HG03159 (cell line): ENCODE measurements around the gene FOXJ1.

Experiments
- ATAC-seq: cut with Tn5 transposase; IDR thresholded peaks from one replicate; pipeline ENCODE4 v1.9.1; 2021; ENCODE audit warnings: mild to moderate bottlenecking, moderate library complexity; ENCODE audit not compliant: unreplicated experiment

Gene FOXJ1

GRCh38 chr17:76142585-76143041, 1.6 kb upstream of the FOXJ1 start:
- ATAC-seq, result no peak

DNA sequence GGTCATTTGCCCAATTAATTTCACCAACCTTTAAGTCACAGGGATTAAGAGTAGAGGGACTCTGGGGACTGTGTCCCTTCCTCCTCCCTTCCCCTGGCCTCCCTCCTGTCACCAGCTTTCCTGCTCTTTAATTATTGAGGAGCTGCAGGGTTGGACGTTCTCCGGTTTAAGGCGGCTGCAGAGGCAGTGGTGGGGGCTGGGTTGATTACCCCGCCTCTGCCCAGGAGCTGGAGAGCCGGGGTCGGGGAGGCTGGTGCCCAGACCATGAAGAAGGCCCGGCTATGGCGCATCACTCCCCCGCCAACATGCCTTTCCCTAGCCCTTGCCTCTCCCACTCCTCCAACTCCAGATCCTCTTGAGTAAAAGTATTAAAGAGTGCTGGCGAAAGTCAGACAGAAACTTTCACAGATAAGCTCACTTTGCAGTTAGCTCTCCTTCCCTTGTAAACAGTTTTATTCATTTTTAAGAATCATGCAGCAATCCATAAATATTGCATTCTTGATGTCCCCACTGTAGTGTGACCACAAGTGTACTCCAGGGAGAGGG, 1.1 kb upstream of the FOXJ1 start:
- ATAC-seq, result no peak

GRCh38 chr17:76140661-76141211, 309 bp downstream of the FOXJ1 start:
- no peak for ATAC-seq

DNA sequence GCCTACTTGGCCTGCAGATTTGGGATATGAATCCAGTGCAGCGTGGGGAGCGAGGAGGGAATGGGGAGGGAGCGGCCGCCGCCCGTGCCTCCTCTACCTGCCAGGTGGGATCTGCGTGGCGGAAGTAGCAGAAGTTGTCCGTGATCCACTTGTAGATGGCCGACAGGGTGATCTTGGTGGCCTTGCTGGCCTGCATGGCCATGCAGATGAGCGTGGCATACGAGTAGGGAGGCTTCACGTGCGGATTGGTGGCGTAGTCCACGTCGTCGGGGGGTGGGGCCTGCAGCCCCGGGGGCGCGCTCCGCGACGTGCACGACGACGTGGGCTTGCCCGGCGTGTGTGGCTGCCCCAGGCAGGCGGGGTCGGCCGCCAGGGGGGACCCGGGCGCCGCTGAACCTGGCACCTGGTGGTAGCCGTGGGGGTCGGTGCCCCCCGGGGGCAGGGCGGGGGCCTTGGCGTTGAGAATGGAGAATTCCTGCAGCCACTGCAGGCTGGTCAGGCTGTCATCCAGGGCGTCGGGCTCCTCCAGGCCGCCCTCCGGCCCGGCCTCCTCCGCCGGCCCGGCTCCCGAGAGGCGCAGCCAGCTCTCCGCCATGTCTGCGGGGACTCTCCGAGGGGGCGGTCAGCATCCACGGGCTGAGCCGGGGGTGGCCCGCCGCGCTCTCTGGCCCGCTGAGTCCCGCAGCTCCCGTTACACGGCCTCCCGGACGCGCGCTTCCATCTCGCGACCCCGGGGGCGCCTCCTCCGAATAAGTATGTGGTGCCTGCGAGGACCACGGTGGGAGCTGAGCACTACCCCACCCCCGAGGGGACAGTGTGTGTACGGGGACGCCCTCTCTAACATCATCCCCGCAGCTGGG, 1.0 kb downstream of the FOXJ1 start:
- ATAC-seq, result no peak

DNA sequence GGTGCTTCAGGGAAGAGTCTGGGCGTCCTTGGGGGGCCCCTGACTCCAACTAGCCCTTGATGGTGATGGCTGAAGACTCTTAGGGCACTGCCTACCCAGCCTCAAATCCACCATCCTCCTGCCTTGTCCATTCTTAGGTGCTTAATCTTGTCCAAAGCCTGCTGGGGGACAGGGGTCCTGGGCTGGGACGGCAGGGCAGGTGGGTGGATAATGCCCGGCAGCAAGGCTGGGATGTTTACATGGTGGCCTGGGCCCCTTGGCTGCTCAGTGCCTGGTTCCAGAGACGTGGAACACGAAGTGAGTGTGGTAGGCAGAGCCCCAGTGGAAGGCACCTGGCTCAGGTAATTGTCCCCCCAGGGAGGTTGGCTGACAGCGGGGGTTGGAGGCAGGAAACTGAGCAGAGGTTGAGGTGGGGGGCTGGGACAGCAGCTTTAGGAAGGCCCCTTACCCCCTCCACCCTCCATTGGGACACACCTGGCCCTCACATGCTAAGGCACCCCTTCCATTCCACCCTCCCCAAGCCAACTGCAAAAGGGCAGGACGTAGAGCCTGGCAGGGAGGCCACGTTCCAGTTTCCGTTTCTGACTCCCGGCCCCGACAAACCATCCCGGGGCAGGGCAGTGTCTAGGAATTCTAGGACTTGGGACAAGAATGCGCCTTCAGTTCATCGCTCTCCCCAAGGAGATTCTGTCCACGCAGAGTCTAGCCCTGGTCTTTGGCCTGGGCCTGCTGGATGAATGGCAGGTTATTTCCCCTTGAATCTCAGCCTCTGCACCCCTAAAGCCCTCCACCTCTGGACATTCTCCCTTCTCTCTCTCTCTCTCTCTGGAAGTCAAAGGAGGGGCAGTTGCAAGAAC, 1.9 kb downstream of the FOXJ1 start:
- no peak for ATAC-seq

DNA sequence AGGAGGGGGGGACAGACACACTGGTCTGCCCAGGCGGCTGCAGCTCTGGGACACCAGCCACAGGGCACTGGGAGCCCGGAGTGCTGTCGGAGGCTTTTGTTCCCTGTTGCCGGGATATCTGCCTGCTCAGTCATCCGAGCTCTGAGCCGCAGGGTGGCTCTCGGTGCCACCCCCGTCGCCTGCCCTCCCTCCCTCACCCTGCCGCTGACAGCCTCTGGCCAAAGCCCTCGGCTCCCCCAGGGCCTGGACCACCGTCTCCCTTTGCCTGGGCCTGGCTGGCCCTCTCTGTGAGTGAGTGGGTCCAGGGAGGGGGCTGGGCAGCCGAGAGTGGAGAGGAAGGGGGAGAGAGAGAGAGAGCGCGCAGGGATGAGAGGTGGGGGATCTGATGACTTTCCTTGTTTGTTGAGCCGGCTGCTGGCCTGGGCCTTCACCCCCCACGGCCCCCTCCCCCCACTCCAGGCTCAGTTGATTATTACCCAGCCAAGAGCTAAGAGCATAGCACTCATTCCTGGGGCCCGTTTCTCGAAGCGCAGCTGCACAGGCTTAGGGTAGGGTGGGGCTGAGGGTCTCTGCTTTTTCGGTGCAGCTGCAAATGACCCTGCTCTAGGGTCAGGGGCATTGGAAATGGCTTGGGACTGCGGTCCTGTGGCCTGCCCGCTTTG, 2.7 kb downstream of the FOXJ1 start:
- no peak for ATAC-seq

GRCh38 chr17:76137351-76138233, 3.5 kb downstream of the FOXJ1 start:
- no peak for ATAC-seq

- ATAC-seq, result no peak
Observed at GRCh38 chr17:76137001-76137350, 4.1 kb downstream of the FOXJ1 start.

GRCh38 chr17:76136276-76137000, 4.6 kb downstream of the FOXJ1 start:
- ATAC-seq, result no peak

GRCh38 chr17:76135810-76136188, 5.2 kb downstream of the FOXJ1 start:
- ATAC-seq, result no peak

- no peak for ATAC-seq
Observed at GRCh38 chr17:76134911-76135809, 5.9 kb downstream of the FOXJ1 start.

- ATAC-seq, result no peak
Observed at GRCh38 chr17:76132574-76133338, 8.3 kb downstream of the FOXJ1 start.

- ATAC-seq, result no peak
Observed at GRCh38 chr17:76131692-76132573, 9.1 kb downstream of the FOXJ1 start.

GRCh38 chr17:76131051-76131691, 9.9 kb downstream of the FOXJ1 start:
- ATAC-seq, result no peak

GRCh38 chr17:76130473-76130872, 10.6 kb downstream of the FOXJ1 start:
- no peak for ATAC-seq

DNA sequence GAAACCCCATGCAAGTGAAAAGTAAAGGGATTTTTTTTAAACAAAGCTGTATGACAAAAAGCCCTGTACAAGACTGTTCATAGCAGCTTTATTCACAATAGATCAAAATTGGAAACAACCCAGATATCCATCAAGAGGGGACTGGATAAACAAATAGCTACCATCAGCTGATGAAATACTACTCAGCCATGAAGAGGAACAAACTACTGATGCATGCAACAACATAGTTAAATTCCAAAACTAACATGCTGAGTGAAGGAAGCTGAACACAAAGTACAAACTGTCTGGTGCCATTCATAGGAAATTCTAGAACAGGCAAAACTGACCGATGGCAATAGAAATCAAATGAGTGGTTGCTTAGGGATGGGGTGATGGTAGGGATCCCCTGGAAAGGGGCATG, 15.1 kb downstream of the FOXJ1 start:
- no peak for ATAC-seq
